LNCaP clone FGC (cell line): ENCODE data around the gene SLC7A5.
"Not testable (repeated sequence)": the region's sequence is repeated elsewhere in the genome, so short reads cannot be mapped to it uniquely, and the experiment has no call there.

Experiments used
- DNase-seq: peaks from one replicate; pipeline ENCODE4 v3.0.0-alpha.2; 2011; ENCODE audit warnings: low read depth
- H3K4me3 ChIP-seq: 2 replicates; pipeline ENCODE4 v1.5.1; 2011; ENCODE audit warnings: mild to moderate bottlenecking, low read depth, low read length, control low read depth
- TF ChIP-seq, protein P1 (sequence below): IDR thresholded peaks from 2 replicates; pipeline ENCODE4 v1.5.1; 2012; ENCODE audit warnings: mild to moderate bottlenecking; ENCODE audit not compliant: control insufficient read depth, insufficient read depth; ENCODE audit errors: extremely low read depth

Gene SLC7A5

DNA sequence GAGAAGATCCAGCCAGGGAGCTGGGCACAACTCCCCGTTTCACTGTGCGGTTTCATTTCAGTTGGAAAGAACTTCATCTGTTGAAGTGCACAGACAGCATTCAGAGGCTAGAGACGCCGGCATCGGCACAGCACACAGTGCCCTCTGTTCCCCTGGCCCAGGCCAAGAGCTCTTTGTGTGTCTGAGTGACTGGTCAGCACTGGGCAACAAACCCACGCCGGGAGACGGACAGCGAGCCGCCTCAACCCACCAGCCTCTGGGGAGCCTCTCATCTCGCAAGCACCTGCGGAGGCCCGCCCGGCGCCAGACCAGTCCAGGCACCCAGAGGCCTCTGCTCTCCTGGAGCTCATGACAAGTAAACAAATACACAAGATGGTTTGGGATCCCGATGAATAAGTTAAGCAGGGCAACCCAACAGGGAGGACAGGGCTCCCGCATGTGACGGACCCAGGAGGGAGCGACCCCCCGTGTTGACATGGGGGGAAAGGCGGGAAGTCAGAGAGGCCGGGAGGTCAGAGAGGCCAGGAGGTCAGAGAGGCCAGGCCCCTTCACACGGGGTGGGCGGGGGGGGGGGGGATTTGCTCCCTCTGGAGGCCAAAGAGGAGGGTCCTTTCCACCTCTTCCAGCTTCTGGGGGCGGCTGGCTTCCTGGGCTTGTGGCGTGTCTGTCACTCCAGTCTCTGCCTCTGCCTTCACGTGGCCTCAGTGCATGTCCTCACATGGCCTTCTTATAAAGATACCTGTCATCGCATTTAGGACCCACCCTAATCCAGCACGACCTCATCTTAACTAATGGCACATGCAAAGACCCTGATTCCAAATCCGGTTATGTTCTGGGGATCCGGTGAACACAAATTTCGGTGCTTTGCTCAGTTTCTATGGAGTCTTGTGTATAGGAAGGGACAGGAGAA, 77.8 kb downstream of the SLC7A5 start:
- H3K4me3 ChIP-seq = no peak overlapping the region
- DNase-seq = no peak
- TF ChIP-seq, protein P1, sequence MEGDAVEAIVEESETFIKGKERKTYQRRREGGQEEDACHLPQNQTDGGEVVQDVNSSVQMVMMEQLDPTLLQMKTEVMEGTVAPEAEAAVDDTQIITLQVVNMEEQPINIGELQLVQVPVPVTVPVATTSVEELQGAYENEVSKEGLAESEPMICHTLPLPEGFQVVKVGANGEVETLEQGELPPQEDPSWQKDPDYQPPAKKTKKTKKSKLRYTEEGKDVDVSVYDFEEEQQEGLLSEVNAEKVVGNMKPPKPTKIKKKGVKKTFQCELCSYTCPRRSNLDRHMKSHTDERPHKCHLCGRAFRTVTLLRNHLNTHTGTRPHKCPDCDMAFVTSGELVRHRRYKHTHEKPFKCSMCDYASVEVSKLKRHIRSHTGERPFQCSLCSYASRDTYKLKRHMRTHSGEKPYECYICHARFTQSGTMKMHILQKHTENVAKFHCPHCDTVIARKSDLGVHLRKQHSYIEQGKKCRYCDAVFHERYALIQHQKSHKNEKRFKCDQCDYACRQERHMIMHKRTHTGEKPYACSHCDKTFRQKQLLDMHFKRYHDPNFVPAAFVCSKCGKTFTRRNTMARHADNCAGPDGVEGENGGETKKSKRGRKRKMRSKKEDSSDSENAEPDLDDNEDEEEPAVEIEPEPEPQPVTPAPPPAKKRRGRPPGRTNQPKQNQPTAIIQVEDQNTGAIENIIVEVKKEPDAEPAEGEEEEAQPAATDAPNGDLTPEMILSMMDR = no peak

GRCh38 chr16:87790292-87791100, 78.8 kb downstream of the SLC7A5 start:
- no peak overlapping the region for H3K4me3 ChIP-seq
- DNase-seq = no peak
- TF ChIP-seq, protein P1 = no peak

- no peak for DNase-seq
- H3K4me3 ChIP-seq = no peak overlapping the region
- TF ChIP-seq, protein P1 = no peak
Measured at GRCh38 chr16:87789437-87790291, 79.6 kb downstream of the SLC7A5 start.

GRCh38 chr16:87788730-87789436, 80.4 kb downstream of the SLC7A5 start:
- H3K4me3 ChIP-seq, DNase-seq: not testable (repeated sequence)

GRCh38 chr16:87787451-87788091, 81.7 kb downstream of the SLC7A5 start:
- not testable (repeated sequence) for H3K4me3 ChIP-seq, DNase-seq

DNA sequence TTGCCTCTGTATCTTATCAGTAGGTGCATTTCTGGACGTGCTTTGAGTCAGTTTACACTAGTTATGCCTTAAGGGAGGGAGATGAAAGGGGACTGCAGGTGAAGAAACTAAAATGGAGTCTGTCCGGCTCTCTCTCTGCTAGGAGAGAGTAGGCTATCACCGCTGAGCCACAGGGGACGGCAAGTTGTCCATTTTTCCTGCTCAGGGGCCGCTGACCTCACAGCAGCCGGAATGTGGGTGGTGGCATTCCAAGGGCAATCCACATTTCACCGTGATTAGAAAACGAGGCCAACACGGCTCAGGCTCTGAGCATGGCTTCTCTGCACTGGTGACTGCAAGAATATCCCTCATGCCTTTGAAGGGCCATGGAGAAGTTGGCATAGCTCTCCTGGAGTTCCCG, 84.5 kb downstream of the SLC7A5 start:
- DNase-seq = no peak
- TF ChIP-seq, protein P1 = no peak
- no peak overlapping the region for H3K4me3 ChIP-seq

- TF ChIP-seq, protein P1 = no peak
- DNase-seq = no peak
Measured at GRCh38 chr16:87782033-87782432, 87.3 kb downstream of the SLC7A5 start.

More at GRCh38 chr16:87782033-87782432, 87.3 kb downstream of the SLC7A5 start:
- H3K4me3 ChIP-seq = no peak overlapping the region
